ENCODE results near the gene CRYGS.
"Not testable (repeated sequence)": the region's sequence is repeated elsewhere in the genome, so short reads cannot be mapped to it uniquely, and the experiment has no call there.

The CRYGS gene

DNA sequence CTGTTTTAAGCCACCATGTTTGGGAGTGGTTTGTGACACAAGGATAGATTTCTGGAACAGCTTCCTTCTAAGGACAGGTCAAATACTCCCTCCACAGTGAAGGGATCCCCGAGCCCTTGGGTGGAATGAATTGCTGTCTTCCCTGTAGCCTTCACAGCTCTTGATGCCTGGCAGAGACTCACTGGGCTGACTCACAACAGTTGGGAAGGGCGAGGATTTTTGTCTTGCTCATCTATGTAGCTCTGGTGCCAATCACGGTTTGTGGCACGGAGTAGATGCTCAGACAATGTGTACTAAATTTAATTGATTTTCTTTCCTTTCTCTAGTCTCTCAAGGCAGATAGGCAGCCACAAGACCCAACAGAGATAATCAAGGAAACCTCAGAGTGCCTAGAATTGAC, 27.0 kb downstream of the CRYGS start:
- DNase-seq: no peak

DNA sequence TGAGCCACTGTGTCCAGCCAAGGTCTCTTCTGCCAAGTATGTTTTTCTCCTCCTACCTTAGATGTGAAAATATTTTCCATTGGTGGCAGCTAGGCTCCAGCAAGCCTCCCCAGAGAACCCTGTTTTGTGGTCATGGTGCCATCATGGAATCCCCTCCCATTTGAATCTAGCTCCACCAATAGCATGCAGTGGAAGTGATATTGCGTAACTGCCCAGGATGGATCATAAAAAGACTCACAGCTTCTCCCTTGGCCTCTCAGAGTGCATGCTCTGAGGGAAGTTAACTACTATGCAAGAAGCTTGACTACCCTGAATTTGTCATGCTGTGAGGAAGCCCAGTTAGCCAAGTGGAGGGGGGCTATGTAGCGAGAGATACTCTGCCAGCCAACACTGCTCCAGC, 27.5 kb downstream of the CRYGS start:
- DNase-seq: no peak

DNA sequence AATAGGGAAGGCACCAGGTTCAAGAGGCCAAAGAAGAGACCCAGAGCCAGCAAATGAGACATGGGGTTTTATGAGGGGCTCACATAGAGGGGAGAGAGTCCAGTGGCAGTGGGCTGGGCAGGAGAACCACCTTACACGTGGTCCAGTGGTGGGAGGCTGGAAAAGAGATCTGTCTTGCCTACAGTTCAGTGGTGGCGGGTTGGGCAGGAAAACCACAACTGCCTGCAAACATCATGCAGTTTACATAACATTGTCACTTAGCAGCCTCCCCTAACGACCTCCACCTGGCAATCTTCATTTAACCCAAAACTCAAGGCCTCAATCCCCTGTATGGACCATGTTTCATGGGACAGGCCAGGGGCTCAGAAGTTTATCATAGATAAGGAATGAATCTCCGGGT, 29.1 kb downstream of the CRYGS start:
- DNase-seq: no peak

DNA sequence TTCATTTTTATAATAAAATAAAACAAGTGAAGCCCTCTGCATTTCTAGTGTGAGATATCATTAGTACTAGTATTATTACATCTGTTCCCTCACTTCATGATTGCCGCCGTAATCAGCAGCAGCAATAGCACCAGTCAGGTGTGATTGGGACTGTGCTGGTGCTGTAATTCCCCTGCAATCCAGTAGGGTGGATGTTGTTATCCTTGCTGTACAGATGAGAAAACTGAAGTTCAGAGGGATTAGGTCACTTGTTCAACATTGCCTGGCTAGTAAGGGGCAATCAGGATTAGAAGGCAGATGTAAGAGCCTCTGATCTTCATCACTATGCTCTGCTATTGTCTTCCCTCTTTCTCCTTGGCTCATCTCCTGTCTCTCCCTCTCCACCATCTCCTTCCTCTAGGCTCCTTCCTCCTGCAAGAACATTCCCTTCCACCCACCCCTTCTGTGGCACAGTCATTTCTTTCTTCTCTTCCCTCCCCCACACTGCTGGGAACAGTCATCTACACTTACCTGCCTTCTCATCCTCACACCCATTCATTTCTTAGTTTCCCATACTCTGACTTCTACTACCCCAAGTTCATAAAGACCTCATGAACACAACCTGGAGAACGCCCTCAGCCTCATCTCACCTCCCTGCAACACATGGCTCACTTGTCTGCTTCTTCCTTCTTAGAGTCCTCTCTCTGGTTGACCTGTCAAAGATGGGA, 29.7 kb downstream of the CRYGS start:
- peak; percentile 72 for DNase-seq

DNA sequence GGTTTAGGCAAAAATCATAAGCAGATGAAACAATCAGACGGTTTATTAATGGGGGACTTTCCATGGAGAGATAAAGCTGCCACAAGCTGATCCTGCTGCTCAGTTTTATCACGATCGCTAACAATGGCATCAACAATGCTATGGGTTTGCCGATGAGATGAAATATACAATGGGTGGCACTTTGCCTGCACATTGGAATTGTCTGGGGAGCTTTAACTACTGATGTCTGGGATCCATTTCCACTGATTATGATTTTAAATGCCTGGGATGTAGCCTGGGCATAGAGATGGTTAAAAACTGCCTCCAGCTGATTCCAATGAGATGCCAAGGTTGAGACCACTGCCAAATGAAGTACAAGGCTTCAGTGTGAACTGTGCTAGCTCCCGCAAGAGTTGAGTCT, 30.8 kb downstream of the CRYGS start:
- no peak for DNase-seq

DNA sequence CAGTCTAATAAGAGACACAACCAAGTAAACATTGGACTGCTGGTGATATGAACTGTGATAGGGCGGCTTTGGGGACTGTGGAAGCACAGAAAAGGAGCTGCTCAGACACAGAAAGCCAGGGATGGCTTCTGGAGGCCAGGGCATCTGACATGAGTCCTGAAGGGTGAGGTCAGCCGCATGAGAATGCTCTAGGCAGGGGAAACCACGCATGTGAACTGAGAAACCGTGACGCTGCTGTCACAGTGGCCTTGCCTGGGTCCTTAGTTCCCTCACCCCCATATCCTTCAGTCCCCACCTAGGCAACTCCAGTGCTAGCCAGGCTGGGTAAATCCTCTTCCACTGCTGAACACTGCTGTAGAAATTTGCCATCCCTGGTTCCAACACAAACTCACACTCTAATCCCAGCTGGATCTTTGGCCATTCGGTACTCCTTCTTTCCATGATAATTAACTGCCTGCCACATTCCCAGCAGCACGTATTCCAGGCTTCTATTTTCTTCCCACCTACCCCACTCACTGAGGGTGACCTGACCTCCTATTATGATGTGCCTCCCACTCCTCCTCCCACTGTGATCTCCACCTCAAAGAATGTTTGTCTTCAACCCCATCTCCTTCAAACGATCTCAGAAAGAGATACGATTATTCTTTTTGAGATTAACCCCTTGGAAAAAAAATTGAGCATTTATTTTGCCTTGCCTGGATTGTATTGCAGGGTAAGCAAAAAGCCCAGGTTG, 31.4 kb downstream of the CRYGS start:
- DNase-seq: no peak

DNA sequence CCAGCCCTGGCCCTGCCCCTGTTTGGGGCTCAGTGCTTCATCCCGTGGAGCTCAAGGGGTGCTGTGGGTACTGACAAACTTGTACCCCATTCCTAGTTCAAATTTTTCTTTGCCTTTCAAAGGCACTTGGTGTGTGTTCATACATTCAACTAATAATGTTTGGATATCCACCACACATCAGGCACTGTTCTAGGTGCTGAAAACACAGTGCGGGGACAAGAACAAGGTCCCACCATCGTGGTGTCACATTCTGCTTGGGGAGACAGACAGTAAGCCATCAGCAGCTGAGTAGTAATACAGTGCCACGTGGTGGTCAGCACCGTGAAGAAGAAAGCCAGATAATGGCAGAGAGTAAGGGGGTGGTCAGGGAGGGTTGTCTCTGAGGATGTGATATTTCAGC, 32.5 kb downstream of the CRYGS start:
- DNase-seq: no peak

DNA sequence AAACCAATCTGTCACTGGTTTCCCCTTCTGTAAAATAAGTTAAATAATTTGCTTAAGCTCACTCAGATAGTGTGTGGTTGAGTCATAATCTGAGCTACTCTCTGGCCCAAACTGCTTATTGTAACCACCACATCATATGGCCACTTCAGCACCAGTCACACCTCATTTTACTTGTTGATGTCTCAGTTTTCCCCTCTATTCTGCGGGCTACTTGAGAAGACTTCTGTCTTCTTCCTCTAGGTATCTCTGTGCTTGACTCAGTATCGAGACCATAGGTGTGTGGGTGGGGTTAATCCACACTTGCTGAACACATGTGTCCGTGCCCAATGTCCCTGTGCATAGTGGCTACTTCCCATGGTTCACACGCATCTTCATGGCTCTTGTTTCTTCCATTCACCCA, 32.9 kb downstream of the CRYGS start:
- DNase-seq: no peak

DNA sequence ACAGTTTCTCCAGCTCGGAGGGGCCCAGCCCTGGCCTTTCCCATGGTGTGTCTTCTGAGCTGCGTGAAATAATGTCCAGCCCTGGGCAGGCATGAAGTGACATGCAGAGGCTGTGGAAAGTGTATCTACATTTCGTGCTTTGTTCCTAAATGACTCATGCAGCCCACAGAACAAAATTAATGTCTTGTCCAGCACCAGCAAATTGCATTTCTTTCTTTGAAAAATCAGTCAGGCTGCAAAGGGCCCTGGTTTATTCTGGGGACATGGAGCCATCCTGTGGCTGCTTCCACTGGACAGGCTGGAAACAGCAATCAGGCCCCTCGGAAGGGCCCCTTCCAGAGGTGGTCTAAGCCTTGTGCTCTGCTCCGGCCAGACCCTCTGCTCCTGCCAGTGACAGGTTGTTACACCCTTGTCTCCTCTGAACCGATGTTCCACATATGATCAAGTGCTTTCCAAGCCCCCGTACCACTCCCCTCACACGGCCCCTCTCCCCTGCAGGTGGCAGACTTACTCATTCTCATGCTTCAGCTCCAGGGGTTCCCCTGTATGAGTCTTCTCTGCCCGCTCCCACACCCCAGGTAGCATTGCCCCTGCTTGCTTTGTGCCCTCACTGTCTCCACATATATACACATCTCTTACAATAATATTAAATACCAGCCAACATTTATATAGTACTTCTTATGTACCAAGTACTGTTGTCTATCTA, 33.7 kb downstream of the CRYGS start:
- no peak for DNase-seq

DNA sequence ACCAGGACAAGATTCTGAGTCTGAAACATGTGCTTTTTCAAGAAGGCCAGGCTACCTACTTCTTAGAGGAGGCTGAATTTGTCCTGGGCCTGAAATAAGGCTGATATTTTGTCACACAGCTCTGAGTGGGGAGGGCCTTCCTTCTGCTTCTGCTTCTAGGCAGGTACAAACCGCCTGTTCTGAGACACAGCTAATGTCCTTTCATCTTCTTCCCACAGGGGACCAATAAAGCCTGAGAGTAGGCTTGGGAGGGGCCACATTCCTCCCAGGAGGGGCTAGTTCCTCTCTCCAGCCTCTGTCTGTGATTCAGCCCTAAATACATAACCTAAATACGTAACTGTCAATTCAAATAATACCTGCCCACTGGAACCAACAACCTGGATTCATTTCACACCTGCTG, 34.8 kb downstream of the CRYGS start:
- no peak for DNase-seq

DNA sequence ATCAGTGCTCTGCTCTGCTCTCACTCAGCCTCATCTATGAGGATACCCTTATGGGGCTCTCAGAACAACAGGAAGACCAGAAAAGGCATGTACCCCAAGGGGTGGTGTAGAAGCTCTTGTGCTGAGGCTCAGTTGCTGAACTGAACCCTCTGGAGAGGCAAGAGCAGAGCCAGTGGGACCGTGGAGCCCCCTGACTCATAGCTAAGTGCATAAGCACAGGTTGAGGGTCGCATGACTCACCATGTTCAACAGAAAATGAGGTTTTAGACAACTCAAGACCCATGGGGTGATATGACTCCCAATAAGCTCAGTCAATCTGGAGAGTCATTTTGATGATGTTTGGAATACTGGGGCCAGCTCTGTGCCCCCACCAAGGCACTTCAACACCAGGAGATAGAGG, 37.3 kb downstream of the CRYGS start:
- no peak for DNase-seq

DNA sequence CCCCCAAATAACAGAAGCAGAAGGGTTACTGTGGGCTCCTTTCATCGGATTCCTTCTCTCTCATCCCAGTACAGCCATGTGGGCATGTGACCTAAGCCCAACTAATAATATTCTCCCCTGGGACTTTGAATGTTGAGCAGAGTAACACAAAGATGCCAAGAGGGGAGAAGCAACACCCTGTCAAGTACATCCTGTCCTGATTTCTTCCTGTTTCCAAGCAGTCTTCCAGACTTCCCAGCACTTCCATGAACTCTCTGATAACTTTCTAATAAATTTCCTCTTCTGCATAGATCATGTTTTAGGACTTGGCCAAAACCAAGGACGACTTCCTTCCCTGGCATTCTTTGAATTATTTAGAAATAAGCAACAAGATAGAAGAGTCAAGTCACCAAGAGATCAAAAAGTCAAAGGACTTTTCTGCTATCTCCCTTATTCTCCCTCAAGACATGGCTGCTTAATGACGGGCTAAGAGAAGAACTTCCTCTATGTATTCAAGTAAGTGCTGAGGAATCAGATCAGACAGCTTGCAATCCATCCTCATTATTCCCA, 37.9 kb downstream of the CRYGS start:
- no peak for DNase-seq

DNA sequence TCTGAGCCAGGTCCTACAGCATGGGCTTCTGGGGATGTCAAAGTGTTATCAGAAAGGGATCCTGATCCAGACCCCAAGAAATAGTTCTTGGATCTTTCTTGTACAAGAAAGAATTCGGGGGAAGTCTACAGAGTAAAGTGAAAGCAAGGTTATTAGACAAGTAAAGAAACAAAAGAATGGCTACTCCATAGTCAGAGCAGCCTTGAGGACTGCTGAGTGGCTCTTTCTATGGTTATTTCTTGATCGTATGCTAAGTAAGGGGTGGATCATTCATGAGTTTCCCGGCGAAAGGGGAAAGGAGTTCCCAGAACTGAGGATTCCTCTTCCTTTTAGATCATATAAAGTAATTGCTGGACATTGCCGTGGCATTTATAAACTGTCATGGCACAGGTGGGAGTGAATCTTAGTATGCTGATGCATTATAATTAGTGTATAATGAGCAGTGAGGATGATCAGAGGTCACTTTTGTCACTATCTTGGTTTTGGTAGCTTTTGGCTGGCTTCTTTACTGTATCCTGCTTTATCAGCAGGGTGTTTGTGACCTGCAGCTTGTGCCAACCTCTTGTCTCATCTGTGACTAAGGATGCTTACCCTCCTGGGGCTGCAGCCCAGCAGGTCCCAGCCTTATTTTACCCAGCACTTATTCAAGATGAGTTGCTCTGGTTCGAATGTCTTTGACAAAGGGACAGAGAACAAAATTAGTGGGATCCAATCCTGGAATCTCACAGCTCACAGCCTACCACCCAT, 41.0 kb downstream of the CRYGS start:
- DNase-seq: no peak

DNA sequence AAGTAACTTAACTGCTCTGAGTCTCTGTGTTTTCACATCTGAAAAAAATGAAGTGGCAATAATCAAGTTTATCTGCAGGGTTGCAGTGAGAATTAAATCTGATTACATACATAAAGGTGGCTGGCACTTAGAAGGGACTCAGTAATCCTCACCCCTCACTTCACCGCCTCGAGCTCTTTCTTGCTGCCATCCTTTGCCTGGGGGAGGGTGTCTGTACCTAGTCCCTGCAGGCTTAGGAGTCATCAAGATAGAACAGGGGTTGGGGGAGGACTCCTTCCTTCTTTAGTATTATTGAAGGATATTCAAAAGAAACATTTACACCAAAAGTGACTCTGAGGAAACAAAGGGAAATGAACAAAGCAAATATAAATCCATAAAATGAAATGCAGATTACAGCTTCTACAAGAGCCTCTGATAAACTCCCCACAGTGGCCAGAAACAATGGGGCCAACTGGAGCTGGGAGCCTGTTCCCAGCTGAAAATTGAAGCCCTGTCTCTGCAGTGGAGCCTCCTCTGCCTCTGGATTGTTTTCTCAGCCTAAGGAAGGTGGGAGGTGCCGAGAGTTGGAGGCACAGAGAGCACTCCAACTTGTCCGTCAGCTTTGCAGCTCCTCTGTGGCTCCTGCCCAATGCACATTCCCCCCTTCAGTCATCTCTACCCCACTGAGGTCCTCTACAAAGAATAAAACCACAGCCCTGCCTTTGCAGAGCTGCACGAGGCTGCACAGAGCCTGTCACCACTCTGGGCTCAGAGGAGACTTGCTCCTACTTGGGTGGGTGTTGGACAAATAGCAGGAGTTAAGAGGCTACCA, 41.8 kb downstream of the CRYGS start:
- no peak for DNase-seq

DNA sequence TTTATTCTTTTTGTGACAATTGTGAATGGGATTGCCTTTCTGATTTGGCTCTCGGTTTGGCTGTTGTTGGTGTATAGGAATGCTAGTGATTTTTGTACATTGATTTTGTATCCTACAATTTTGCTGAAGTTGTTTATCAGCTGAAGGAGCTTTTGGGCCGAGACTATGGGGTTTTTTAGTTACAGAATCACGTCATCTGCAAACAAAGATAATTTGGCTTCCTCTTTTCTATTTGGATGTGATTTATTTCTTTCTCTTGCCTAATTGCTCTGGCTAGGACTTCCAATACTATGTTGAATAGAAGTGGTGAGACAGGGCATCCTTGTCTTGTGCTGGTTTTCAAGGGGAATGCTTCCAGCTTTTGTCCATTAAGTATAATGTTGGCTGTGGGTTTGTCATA, 44.2 kb downstream of the CRYGS start:
- DNase-seq: not testable (repeated sequence)

DNA sequence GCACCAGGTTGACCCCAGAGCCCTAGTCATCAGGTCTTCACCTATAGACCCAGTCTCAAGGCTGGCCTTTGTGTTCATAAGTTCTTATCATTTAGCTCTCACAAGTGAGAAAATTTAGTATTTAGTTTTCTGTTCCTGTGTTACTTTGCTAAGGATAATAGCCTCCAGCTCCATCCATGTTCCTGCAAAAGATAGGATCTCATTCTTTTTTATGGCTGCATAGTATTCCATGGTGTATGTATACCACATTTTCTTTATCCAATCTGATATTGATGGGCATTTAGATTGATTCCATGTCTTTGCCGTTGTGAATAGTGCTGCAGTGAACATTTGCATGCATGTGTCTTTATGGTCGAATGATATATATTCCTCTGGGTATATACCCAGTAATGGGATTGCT, 46.2 kb downstream of the CRYGS start:
- DNase-seq: not testable (repeated sequence)

DNA sequence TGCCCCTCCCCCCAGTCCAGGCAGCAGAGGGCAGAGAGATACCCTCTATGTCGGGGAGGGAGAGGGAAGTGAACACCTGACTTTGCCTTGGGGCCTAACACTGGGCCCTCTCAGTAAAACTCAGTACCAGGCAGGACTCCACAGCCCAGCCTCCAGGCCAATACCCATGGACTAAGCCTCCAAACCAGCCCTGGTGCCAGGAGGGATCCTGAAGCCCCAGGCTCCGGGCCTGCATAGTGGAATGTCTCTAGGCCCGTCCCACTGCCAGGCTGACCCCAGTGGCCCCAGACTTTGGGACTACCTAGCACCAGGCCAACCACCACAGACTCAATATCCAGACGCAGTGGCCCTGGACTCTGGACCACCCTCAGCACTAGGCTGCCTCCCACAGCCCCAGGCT, 46.6 kb downstream of the CRYGS start:
- DNase-seq: no peak

DNA sequence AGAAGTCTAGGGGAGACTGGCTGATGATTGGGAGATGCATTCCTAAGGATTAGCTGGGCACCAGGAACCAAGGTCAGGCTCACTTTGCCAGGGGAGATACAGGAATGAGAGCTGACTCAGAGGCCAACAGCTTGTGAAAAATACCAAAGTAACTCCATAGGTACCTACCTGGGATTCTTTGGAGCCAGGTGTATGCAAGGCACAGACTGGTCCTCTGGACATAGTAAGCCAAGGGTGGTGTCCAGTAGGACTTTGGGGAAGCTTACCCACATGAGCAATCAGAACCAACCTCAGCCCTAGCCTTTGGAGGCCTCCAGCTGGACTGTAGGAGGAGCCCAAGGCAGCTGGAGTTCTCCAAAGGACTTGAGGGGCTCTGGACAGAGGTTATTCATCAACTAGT, 47.5 kb downstream of the CRYGS start:
- no peak for DNase-seq

DNA sequence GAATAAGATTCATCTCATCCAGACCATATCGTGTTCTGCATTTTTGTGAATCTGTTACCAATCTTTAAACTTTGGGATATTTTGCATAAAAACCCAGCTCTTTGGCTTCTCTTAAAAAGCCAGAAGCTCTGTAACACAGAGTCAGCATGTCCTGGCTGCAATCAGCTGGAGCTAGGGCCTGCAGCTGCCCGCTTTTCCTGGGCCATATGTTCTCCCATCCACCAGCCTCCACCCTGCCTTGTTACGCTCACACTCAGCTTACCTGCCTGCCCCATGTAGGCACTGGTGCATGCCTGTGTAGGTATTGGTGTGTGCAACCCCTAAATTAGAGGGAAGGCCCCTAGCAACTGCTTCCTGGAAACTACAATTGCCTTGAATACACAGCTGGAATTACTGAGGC, 48.2 kb downstream of the CRYGS start:
- DNase-seq: peak; percentile 32

DNA sequence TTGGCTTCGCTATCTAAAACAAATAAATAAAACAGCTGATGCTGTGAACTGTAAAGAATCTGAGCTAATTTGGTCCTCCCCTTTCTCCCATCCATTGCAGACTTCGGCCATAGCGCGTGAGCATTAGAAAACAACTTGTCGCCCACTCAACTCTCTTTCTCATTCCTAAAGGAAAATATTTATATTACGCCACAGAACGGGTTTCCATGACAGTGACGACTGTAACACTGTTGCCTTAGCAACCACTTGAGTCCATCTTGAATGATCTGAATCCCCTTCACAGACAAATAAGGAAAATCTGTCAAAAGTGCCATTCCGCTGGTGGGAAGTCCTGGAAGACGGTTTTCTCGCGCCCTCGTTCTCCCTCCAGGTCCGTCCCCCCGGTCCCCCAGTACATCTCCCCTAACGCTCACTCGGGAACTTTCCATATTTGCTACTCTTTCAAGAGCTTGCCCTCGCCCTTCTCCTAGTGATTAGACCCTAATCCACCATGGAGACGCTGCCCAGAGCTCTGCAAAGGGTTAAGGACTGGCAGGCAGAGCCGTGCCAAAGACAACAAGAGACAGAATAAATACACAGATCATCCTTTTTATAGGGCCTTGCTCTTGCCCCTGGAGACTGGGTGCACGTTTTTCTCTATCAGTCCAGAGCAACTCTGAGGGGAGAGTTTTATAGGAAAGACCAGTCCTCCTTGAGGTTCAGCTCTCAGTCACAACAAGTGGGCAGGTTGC, 50.5 kb downstream of the CRYGS start:
- no peak for DNase-seq

DNA sequence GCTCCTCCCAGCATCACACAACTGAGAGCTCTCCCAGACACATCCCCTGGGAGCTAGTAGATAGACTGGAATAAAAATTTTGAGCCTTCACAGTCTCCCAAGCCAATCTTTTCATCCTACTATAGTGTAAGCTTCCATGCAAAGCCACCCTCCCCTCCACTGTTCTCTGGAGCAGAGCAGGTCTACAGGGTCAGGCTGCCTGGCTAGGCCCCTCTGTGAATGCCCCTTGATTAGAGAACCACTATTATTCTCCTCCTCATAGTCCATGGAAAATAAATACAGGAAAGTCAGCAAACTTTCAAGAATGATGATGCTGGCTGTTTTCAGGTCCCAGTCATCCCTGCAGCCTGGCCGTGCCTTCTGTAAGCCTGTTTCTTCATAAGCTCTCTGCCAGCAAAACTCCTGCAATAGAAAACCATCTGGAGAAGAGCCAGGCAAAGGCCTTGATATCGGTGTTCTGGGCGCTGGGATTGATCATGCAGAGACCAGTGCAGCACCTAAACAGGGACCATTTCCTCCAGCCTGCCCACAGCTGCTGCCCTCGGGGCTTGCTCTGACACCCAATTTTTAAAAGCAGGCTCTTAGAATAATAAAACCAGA, 51.7 kb downstream of the CRYGS start:
- DNase-seq: no peak

Measured in NCI-H82 (cell line).